Body of pancreas (tissue), 4 donors: ENCODE data around the gene TOGARAM2. TPM values are rescaled to one million over a fixed set of nuclear protein-coding genes. Genes with fewer than 3 reads are reported as not detected.
A peak's percentile ranks its signal among the peaks of the same experiment; 100 is the strongest.

Experiments
- ATAC-seq: fragments of 150-250 bp; one replicate; pipeline ENCODE4 v1.9.1; 2016
- DNase-seq, 4 donors: peaks; one replicate each; pipeline ENCODE4 v3.0.0-alpha.2; 2019
- H3K27ac ChIP-seq, 4 donors: fragments of 200-600 bp; sonication (generic); 1 replicate in 3 of 4; 2 replicates in 1 of 4; pipeline versions ENCODE4 v1.5.1 to v1.6.1; 2016 to 2019; ENCODE audit warnings: mild to moderate bottlenecking in 1 of 4, mixed read lengths in 1 of 4, moderate library complexity in 1 of 4
- H3K27me3 ChIP-seq, 2 donors: fragments of 200-600 bp; sonication (generic); one replicate each; pipeline ENCODE4 v1.6.0; 2016; ENCODE audit warnings: mild to moderate bottlenecking in 1 of 2
- H3K36me3 ChIP-seq, 2 donors: fragments of 200-600 bp; sonication (generic); replicated peaks in 1 of 2; 2 replicates each; pipeline ENCODE4 v1.5.1; 2016; ENCODE audit warnings: low read depth in 2 of 2; ENCODE audit not compliant: insufficient read depth in 1 of 2
- H3K4me1 ChIP-seq: fragments of 200-600 bp; sonication (generic); one replicate; pipeline ENCODE4 v1.6.0; 2016
- H3K4me3 ChIP-seq, 2 donors: fragments of 200-600 bp; sonication (generic); 1 replicate in 1 of 2; 2 replicates in 1 of 2; pipeline ENCODE4 v1.5.1; 2016 to 2019
- H3K9me3 ChIP-seq, 3 donors: fragments of 200-600 bp; sonication (generic); 1 replicate in 2 of 3; 2 replicates in 1 of 3; pipeline ENCODE4 v1.5.1; 2016
- POLR2A ChIP-seq, 3 donors: fragments of 450-650 bp; IDR thresholded peaks; one replicate each; pipeline ENCODE4 v1.6.1; 2016; ENCODE audit warnings: antibody characterized with exemption in 3 of 3, mild to moderate bottlenecking in 2 of 3
- WGBS, 2 donors: methylation state at CpG; one replicate each; pipeline ENCODE4 v1.1.5; 2017; 5-methylcytosine and 5-hydroxymethylcytosine counted together
- intact Hi-C: fragments of 100-400 bp; cut with DNase I; formaldehyde crosslinking; loops from one replicate; pipeline ENCODE4 v1.15.1; 2023
- total RNA-seq, 2 donors: library from RNA; depleted of rRNA; stranded (reverse); fragments of >200 nt; gene quantifications; one replicate each; pipeline ENCODE4 v1.1.0, GENCODE V29; 2016
- TF ChIP-seq, protein P1 (sequence below), 7 experiments: fragments of 450-650 bp in 4 of 7; fragments of 200-600 bp in 3 of 7; sonication (generic) in 3 of 7; IDR thresholded peaks; one replicate each; pipeline ENCODE4 v1.5.1; 2016 to 2019; ENCODE audit warnings: antibody characterized with exemption in 7 of 7

TOGARAM2 gene
- total RNA-seq, 2 donors from 2014 or later: 0.26 TPM; not detected in 1

DNA sequence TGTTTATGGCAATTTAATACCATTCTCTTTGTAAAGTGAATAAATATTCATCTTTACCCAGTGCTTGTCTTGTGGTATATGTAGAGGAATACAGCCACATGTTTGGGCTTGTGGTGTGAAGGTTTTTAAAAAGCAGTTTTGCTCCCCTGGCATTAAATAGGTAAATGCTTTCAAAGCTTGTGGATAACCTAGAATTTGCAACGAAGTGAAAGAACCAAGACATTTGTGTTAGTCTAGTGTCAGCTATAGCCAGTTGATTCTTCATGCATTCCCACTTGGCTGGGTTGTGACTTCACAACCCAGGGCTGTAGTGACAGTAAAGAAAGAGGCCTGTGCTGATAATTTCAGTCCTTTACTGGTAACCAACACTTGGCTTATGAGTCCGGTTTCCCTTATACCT lies 32.9 kb upstream of the TOGARAM2 start:
- ATAC-seq (no peak), DNase-seq (no peak)
- H3K27me3 ChIP-seq: no peaks in the 10 kb centered on the region
- H3K27ac ChIP-seq: no peak overlapping the region
- intact Hi-C loops: no loop called here
- H3K4me1 ChIP-seq: no peaks in the 10 kb centered on the region
- 84 to 98% methylated on average over 2 of the region's 2 CpGs for WGBS, 2 donors
- no peaks in the 10 kb centered on the region for H3K9me3 ChIP-seq
- peaks cover 4 to 23% of the 10 kb centered on the region in 2 donors for H3K36me3 ChIP-seq
- TF ChIP-seq, protein P1, sequence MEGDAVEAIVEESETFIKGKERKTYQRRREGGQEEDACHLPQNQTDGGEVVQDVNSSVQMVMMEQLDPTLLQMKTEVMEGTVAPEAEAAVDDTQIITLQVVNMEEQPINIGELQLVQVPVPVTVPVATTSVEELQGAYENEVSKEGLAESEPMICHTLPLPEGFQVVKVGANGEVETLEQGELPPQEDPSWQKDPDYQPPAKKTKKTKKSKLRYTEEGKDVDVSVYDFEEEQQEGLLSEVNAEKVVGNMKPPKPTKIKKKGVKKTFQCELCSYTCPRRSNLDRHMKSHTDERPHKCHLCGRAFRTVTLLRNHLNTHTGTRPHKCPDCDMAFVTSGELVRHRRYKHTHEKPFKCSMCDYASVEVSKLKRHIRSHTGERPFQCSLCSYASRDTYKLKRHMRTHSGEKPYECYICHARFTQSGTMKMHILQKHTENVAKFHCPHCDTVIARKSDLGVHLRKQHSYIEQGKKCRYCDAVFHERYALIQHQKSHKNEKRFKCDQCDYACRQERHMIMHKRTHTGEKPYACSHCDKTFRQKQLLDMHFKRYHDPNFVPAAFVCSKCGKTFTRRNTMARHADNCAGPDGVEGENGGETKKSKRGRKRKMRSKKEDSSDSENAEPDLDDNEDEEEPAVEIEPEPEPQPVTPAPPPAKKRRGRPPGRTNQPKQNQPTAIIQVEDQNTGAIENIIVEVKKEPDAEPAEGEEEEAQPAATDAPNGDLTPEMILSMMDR (IDR thresholded peaks at IDR 0.05): no peak
- no peak for TF ChIP-seq POLR2A (IDR thresholded peaks at IDR 0.05)
- no peak overlapping the region for H3K4me3 ChIP-seq

GRCh38 chr2:28949190-28949589 lies 31.9 kb upstream of the TOGARAM2 start:
- H3K27me3 ChIP-seq: no peaks in the 10 kb centered on the region

GRCh38 chr2:28949617-28950305 lies 31.3 kb upstream of the TOGARAM2 start:
- 87 to 88% methylated on average over 11 of the region's 11 CpGs for WGBS, 2 donors
- TF ChIP-seq POLR2A (IDR thresholded peaks at IDR 0.05): no peak
- TF ChIP-seq, protein P1 (IDR thresholded peaks at IDR 0.05): no peak
- H3K27me3 ChIP-seq: no peaks in the 10 kb centered on the region
- H3K4me1 ChIP-seq: no peaks in the 10 kb centered on the region
- no peaks in the 10 kb centered on the region for H3K9me3 ChIP-seq
- ATAC-seq (no peak), DNase-seq (no peak)
- H3K36me3 ChIP-seq: peaks cover 0 to 17% of the 10 kb centered on the region in 2 donors
- H3K4me3 ChIP-seq: no peak overlapping the region
- H3K27ac ChIP-seq: no peak overlapping the region
- intact Hi-C loops: no loop called here

More at GRCh38 chr2:28949190-28949589, 31.9 kb upstream of the TOGARAM2 start:
- H3K4me1 ChIP-seq: no peaks in the 10 kb centered on the region
- no peak for ATAC-seq
- 96 to 100% methylated on average over 1 of the region's 1 CpG for WGBS, 2 donors
- no peak overlapping the region for H3K27ac ChIP-seq
- H3K36me3 ChIP-seq: peaks cover 0 to 22% of the 10 kb centered on the region in 2 donors
- no peak overlapping the region for H3K4me3 ChIP-seq
- no peak for TF ChIP-seq POLR2A (IDR thresholded peaks at IDR 0.05)
- TF ChIP-seq, protein P1 (IDR thresholded peaks at IDR 0.05): no peak
- intact Hi-C loops: no loop called here
- H3K9me3 ChIP-seq: no peaks in the 10 kb centered on the region
- no peak for DNase-seq

DNA sequence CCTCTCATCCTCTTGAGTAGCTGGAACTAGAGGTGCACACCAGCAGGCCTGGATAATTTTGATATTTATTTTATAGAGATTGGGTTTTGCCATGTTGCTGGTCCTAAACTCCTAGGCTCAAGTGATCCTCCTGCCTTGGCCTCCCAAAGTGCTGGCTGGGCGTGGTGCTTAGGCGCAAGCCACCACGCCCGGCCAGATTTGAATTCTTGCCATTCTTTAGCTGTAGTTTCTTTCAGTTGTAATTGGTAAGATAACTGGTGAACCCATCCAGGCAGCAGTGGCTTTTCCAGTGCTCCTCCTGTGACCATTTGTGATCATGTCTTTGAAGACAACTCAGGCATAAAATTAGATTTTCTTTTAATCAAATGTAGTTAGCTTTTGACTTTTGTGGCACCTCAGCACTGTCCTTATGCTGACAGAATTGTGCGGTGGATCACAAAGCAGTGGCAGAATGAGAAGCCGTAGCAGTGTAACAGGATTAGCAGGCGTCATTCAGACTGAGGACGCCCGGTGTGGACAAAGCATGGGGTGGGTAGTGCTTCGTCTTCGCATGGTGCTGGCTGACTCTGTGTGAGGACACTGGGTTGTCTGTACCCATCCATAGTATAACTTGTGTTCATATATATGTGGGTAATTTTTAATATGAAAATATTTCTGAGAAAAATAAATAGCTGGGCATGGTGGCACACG lies 30.0 kb upstream of the TOGARAM2 start:
- peaks cover 0 to 14% of the 10 kb centered on the region in 2 donors for H3K36me3 ChIP-seq
- H3K4me1 ChIP-seq: peaks cover under 1% of the 10 kb centered on the region
- H3K27ac ChIP-seq: peak overlapping the region in 1 of 4 donors; percentile 58
- ATAC-seq (no peak), DNase-seq (no peak)
- no peak overlapping the region for H3K4me3 ChIP-seq
- no peaks in the 10 kb centered on the region for H3K27me3 ChIP-seq
- TF ChIP-seq, protein P1 (IDR thresholded peaks at IDR 0.05): no peak
- no peak for TF ChIP-seq POLR2A (IDR thresholded peaks at IDR 0.05)
- intact Hi-C loops: no loop called here
- WGBS, 2 donors: 94 to 97% methylated on average over 12 of the region's 12 CpGs
- H3K9me3 ChIP-seq: no peaks in the 10 kb centered on the region
